Gastroesophageal sphincter (tissue), 4 donors: ENCODE data around the gene FA2H. TPM values are rescaled to one million over a fixed set of nuclear protein-coding genes. Genes with fewer than 3 reads are reported as not detected.
"Not testable (repeated sequence)": the region's sequence is repeated elsewhere in the genome, so short reads cannot be mapped to it uniquely, and the experiment has no call there.

Experiments used
- ATAC-seq: fragments of 150-250 bp; one replicate; pipeline ENCODE4 v1.9.1; 2016; ENCODE audit warnings: mild to moderate bottlenecking, moderate library complexity
- H3K27ac ChIP-seq, 4 donors: fragments of 200-600 bp; sonication (generic) in 3 of 4; 1 replicate in 3 of 4; 2 replicates in 1 of 4; pipeline ENCODE4 v1.5.1; 2016 to 2019
- H3K27me3 ChIP-seq: fragments of 200-600 bp; sonication (generic); one replicate; pipeline ENCODE4 v1.5.1; 2019
- H3K36me3 ChIP-seq, 2 donors: fragments of 200-600 bp; sonication (generic); one replicate each; pipeline ENCODE4 v1.5.1; 2019; ENCODE audit warnings: control low read depth in 1 of 2
- H3K4me1 ChIP-seq, 3 donors: fragments of 200-600 bp; sonication (generic); 1 replicate in 2 of 3; 2 replicates in 1 of 3; pipeline ENCODE4 v1.5.1; 2016 to 2019; ENCODE audit warnings: control low read depth in 2 of 3
- H3K4me3 ChIP-seq, 2 donors: fragments of 200-600 bp; sonication (generic); one replicate each; pipeline ENCODE4 v1.5.1; 2019; ENCODE audit warnings: mild to moderate bottlenecking in 1 of 2, moderate library complexity in 1 of 2
- H3K9me3 ChIP-seq, 3 donors: fragments of 200-600 bp; sonication (generic); one replicate each; pipeline ENCODE4 v1.5.1; 2017 to 2019; ENCODE audit warnings: control low read depth in 2 of 3
- CTCF ChIP-seq, 4 experiments: fragments of 200-600 bp in 2 of 4; fragments of 450-650 bp in 2 of 4; sonication (generic) in 1 of 4; IDR thresholded peaks; one replicate each; pipeline ENCODE4 v1.5.1; 2017 to 2019; ENCODE audit warnings: antibody characterized with exemption in 4 of 4, mild to moderate bottlenecking in 2 of 4, moderate library complexity in 2 of 4
- EP300 ChIP-seq: sonication (generic); formaldehyde crosslinking; IDR thresholded peaks from one replicate; pipeline ENCODE4 v1.6.1; 2017; ENCODE audit warnings: antibody characterized with exemption, mild to moderate bottlenecking
- POLR2A ChIP-seq, 2 donors: fragments of 450-650 bp; IDR thresholded peaks; one replicate each; pipeline ENCODE4 v1.6.1; 2017; ENCODE audit warnings: antibody characterized with exemption in 2 of 2, mild to moderate bottlenecking in 2 of 2, moderate library complexity in 1 of 2
- POLR2AphosphoS5 ChIP-seq: sonication (generic); formaldehyde crosslinking; IDR thresholded peaks from one replicate; pipeline ENCODE4 v1.6.1; 2017; ENCODE audit warnings: antibody characterized with exemption
- WGBS, 2 donors: methylation state at CpG; one replicate each; pipeline ENCODE4 v1.1.5; 2018; ENCODE audit warnings: low coverage in 1 of 2; 5-methylcytosine and 5-hydroxymethylcytosine counted together
- total RNA-seq, 4 donors: library from RNA; depleted of rRNA; stranded (reverse); fragments of >200 nt; gene quantifications; one replicate each; pipeline ENCODE4 v1.1.0, GENCODE V29; 2016

FA2H gene
- total RNA-seq, 4 donors from 2014 or later, result 0.27 to 2.2 (median 0.31) TPM; not detected in 1

DNA sequence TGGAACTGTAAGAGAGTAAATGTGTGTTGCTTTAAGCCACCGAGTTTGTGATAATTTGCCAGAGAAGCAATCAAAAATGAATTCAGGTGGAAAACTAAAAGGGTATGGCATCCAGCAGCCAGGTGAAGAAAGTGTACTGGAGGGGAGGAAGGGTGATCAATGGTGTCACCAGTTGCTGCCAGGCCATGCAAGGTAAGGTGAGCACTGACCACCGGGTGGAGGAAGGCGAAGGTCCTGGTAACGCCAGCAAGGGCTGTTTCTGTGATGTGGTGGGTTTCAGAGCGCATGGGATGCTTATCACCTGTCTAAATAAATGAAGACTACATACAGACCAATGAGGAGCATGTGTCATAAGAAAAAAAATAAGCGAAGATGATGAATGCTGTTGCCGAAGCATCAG is 6.9 kb downstream of the FA2H start:
- no peak for ATAC-seq
- no peak overlapping the region for H3K27ac ChIP-seq
- no peak overlapping the region for H3K4me3 ChIP-seq
- WGBS, 2 donors, result 70 to 72% methylated on average over 4 to 7 of the region's 7 CpGs
- no peaks in the 10 kb centered on the region for H3K4me1 ChIP-seq
- no peaks in the 10 kb centered on the region for H3K9me3 ChIP-seq
- no peaks in the 10 kb centered on the region for H3K36me3 ChIP-seq
- peaks cover 68% of the 10 kb centered on the region for H3K27me3 ChIP-seq
- TF ChIP-seq EP300 (no peak), CTCF (IDR thresholded peaks at IDR 0.05) (no peak), POLR2AphosphoS5 (no peak), POLR2A (IDR thresholded peaks at IDR 0.05) (no peak)

- Histone ChIP-seq H3K27ac (no peak overlapping the region), H3K4me1 (no peaks in the 10 kb centered on the region), H3K27me3 (peaks cover 57% of the 10 kb centered on the region), H3K9me3 (no peaks in the 10 kb centered on the region), H3K36me3 (no peaks in the 10 kb centered on the region), H3K4me3 (no peak overlapping the region)
- ATAC-seq, result no peak
- TF ChIP-seq CTCF (IDR thresholded peaks at IDR 0.05) (no peak), EP300 (no peak), POLR2A (IDR thresholded peaks at IDR 0.05) (no peak), POLR2AphosphoS5 (no peak)
- WGBS, 2 donors, result 83 to 95% methylated on average over 6 to 7 of the region's 7 CpGs
Observed at GRCh38 chr16:74766729-74767128, 7.9 kb downstream of the FA2H start.

- H3K27me3 ChIP-seq, result peaks cover 38% of the 10 kb centered on the region
- ATAC-seq, H3K9me3 ChIP-seq, H3K4me1 ChIP-seq, H3K4me3 ChIP-seq, H3K27ac ChIP-seq, H3K36me3 ChIP-seq: not testable (repeated sequence)
- 61 to 63% methylated on average over 3 of the region's 3 CpGs for WGBS, 2 donors
Observed at GRCh38 chr16:74764184-74764583, 10.4 kb downstream of the FA2H start.

- Histone ChIP-seq H3K27me3 (peaks cover 22% of the 10 kb centered on the region), H3K36me3 (no peaks in the 10 kb centered on the region), H3K4me1 (no peaks in the 10 kb centered on the region), H3K9me3 (no peaks in the 10 kb centered on the region), H3K27ac (no peak overlapping the region), H3K4me3 (no peak overlapping the region)
- ATAC-seq, result no peak
- TF ChIP-seq EP300 (no peak), POLR2A (IDR thresholded peaks at IDR 0.05) (no peak)
Observed at GRCh38 chr16:74761665-74762064, 13.0 kb downstream of the FA2H start.

DNA sequence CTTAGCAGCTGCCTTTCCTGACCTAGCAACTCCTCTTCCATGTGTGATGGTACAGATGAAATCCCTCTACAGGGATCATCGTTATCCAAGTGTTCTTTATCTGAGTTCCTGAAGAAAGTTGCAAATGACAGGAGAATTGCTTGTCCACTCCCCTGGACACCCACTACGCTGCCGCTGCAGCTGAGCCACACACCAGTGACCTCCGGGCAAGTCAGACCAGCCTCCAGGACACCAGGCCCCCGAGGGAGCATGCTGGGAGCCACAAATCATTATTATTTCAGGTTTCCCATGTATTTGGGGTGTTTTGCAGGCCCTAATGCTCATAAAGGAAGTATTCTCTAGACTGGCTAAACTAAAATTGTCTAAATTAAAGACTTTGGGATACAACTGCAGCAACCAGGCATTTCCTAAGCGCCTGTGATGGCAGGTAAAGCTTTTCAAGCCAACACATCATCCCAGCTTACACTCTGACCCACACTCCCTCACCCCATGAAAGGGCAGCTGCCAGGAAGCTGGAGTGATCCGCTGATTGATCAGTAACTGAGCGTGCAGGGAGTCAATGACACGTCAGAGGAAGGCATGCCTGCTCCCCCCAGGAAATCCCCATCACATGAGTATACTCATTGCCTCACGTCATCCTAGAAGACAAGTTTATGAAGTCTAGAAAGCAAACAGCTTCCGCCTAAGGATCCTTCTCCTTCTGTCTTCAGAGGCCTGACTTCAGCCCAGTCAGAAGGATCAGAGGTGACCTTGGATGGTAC is 14.4 kb downstream of the FA2H start:
- H3K4me1 ChIP-seq, result no peaks in the 10 kb centered on the region
- 65 to 71% methylated on average over 3 to 6 of the region's 11 CpGs for WGBS, 2 donors
- TF ChIP-seq EP300 (no peak), POLR2AphosphoS5 (no peak)
- no peaks in the 10 kb centered on the region for H3K9me3 ChIP-seq
- no peak overlapping the region for H3K4me3 ChIP-seq
- H3K36me3 ChIP-seq, result no peaks in the 10 kb centered on the region
- no peak overlapping the region for H3K27ac ChIP-seq
- H3K27me3 ChIP-seq, result peaks cover 14% of the 10 kb centered on the region
- ATAC-seq, result no peak

DNA sequence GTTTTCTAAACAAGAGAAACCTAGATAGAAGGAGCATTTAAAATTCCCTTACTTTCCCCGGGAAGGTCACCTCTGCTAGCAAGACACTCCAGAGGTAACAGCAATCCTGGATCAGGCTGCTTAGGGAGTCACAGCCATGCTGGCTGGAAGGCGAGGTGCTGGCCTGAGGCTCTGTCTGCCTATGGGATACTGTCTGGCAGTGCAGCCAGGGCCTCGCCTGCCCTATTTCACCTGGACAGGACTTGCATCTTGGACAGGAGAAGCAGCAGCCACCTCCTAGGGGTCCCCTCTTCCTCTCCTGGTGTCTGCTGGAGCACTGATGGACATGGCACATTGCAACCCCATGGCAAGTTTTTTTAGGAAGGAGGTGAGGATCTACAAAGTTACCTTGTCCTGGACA is 15.1 kb downstream of the FA2H start:
- Histone ChIP-seq H3K27me3 (peaks cover 15% of the 10 kb centered on the region), H3K9me3 (no peaks in the 10 kb centered on the region), H3K36me3 (no peaks in the 10 kb centered on the region), H3K4me3 (no peak overlapping the region), H3K27ac (no peak overlapping the region), H3K4me1 (no peaks in the 10 kb centered on the region)
- 60% methylated on average over 1 of the region's 3 CpGs; no CpG with 5 or more reads in 1 of the 2 donors for WGBS, 2 donors
- ATAC-seq, result no peak
- no peak for TF ChIP-seq POLR2AphosphoS5
- TF ChIP-seq CTCF (IDR thresholded peaks at IDR 0.05), result no peak
- no peak for TF ChIP-seq POLR2A (IDR thresholded peaks at IDR 0.05)
